Loucy (cell line): Measurements from ENCODE around the gene ELMO1.

Experiments used
- CTCF ChIP-seq: fragments of 200-600 bp; sonication (generic); conservative IDR thresholded peaks from 2 replicates; pipeline ENCODE4 v1.5.1; 2014; ENCODE audit warnings: mild to moderate bottlenecking, antibody characterized with exemption, low read length
- EZH2phosphoT487 ChIP-seq: fragments of 200-600 bp; IDR thresholded peaks from 2 replicates; pipeline ENCODE4 v1.6.1; 2018; ENCODE audit warnings: antibody characterized with exemption, mild to moderate bottlenecking, moderate library complexity, borderline replicate concordance

- TF ChIP-seq CTCF (no peak), EZH2phosphoT487 (no peak)
Measured at GRCh38 chr7:37405603-37406122, 43.0 kb downstream of the ELMO1 start.
